ENCODE results near the gene PVRIG. TPM values are rescaled to one million over a fixed set of nuclear protein-coding genes. Genes with fewer than 3 reads are reported as not detected.
"Not testable (repeated sequence)": the region's sequence is repeated elsewhere in the genome, so short reads cannot be mapped to it uniquely, and the experiment has no call there.

Gene PVRIG
- total and polyA plus RNA-seq, 2 of the 8 experiments (the other 6 are each of a cell fraction or from before 2014, with no cell fraction given) = 0.15 TPM; not detected in 1

- not testable (repeated sequence) for H3K4me3 ChIP-seq (ENCODE audit: extremely low read depth in 1 of 4, insufficient read depth in 2 of 4, low read depth in 3 of 4, low read length in 4 of 4); H4K8ac ChIP-seq (ENCODE audit: extremely low read depth, insufficient read depth, low read length); H2BK120ac ChIP-seq (replicated peaks; ENCODE audit: low read depth, low read length); H3K9ac ChIP-seq (replicated peaks in 1 of 4; ENCODE audit: extremely low read depth in 1 of 4, low read depth in 3 of 4, low read length in 3 of 4); H3K23me2 ChIP-seq (ENCODE audit: low read depth, low read length); H4K5ac ChIP-seq (ENCODE audit: insufficient read length, low read depth, low read length); H4K91ac ChIP-seq (replicated peaks; ENCODE audit: insufficient read length, low read length); H3K27ac ChIP-seq (ENCODE audit: low read depth, low read length); H3K4me2 ChIP-seq (ENCODE audit: insufficient read depth in 1 of 2, low read depth in 2 of 2, low read length in 2 of 2); H3K9me3 ChIP-seq (ENCODE audit: insufficient read depth in 2 of 2, low read depth in 1 of 2, low read length in 1 of 2); H3K27me3 ChIP-seq (replicated peaks in 1 of 4; ENCODE audit: control insufficient read depth in 3 of 4, extremely low read depth in 1 of 4, insufficient read depth in 3 of 4, low read length in 3 of 4); H3K23ac ChIP-seq (ENCODE audit: insufficient read length); H3K36me3 ChIP-seq (ENCODE audit: control insufficient read depth in 2 of 4, insufficient read depth in 4 of 4, low read length in 3 of 4); DNase-seq (ENCODE audit: low read depth in 1 of 2, low spot score in 2 of 2); H4K20me1 ChIP-seq (replicated peaks in 1 of 2; ENCODE audit: control insufficient read depth in 1 of 2, insufficient read depth in 2 of 2, low read length in 2 of 2); H3K79me1 ChIP-seq (ENCODE audit: low read depth, low read length); H2BK15ac ChIP-seq (ENCODE audit: low read length); H2AK5ac ChIP-seq (ENCODE audit: low read depth, low read length); H3K56ac ChIP-seq (replicated peaks; ENCODE audit: insufficient read length, low read depth, low read length); H2BK5ac ChIP-seq (ENCODE audit: low read depth, low read length); H3K4ac ChIP-seq (replicated peaks; ENCODE audit: insufficient read length, low read depth, low read length); FAIRE-seq; H2AFZ ChIP-seq (ENCODE audit: low read length); H2BK20ac ChIP-seq (ENCODE audit: low read length); H3K14ac ChIP-seq (ENCODE audit: insufficient read length); H2BK12ac ChIP-seq (ENCODE audit: low read depth, low read length)
- Histone ChIP-seq H3K79me2 (ENCODE audit: control insufficient read depth in 1 of 2, insufficient read depth in 2 of 2, low read length in 2 of 2) (peaks cover 0 to 18% of the 10 kb centered on the region in 2 experiments; a peak in 2 of 4 replicates), H3K4me1 (replicated peaks in 1 of 4; ENCODE audit: control insufficient read depth in 3 of 4, insufficient read depth in 4 of 4, low read length in 3 of 4) (peaks cover 8 to 18% (median 11%) of the 10 kb centered on the region in 4 experiments), H3K18ac (ENCODE audit: extremely low read depth, low read length) (peak overlapping the region; percentile 15)
- POLR2A ChIA-PET (ENCODE audit: partially characterized antibody) = interaction anchor here (0.6 kb wide), 1 partner anchor 35 kb away, joined by 3 read pairs; no protein-coding TSS in a partner anchor
- CTCF ChIA-PET (ENCODE audit: partially characterized antibody) = interaction anchor here (0.7 kb wide), 1 partner anchor 27 kb away, joined by 3 read pairs; no protein-coding TSS in a partner anchor
- 90% methylated on average over 7 of the region's 9 CpGs; no CpG with 5 or more reads in 1 of the 2 experiments for WGBS, 2 experiments (ENCODE audit: extremely low coverage in 1 of 2, insufficient coverage in 1 of 2, insufficient read length in 1 of 2, insufficient replicate concordance in 2 of 2, low coverage in 1 of 2, low lambda C conversion rate in 2 of 2, missing lambda C conversion rate in 1 of 2)
Measured at GRCh38 chr7:100244988-100245605, 25.3 kb downstream of the PVRIG start.
